Stimulated activated CD4-positive, alpha-beta T cell treated with anti-CD3 and anti-CD28 coated beads, Interleukin-1b, Interleukin-23, amount 100 ng/mL, for 1 hour (primary cell): Measurements from ENCODE around the gene PPP6R3.
"Not testable (repeated sequence)": the region's sequence is repeated elsewhere in the genome, so short reads cannot be mapped to it uniquely, and the experiment has no call there.

Experiments
- DNase-seq, 2 donors: peaks; one replicate each; pipeline ENCODE4 v3.0.0-alpha.2; 2020; ENCODE audit warnings: low read depth in 2 of 2

Gene PPP6R3

GRCh38 chr11:68460741-68461574 lies at the start of gene PPP6R3:
TSS of gene PPP6R3 (plus strand) at chr11:68460752. CDS start at chr11:68537665, 76,913 bp downstream.
- DNase-seq: no peak

GRCh38 chr11:68411501-68411991 lies 49.0 kb upstream of the PPP6R3 start:
- no peak for DNase-seq

- DNase-seq: no peak
Observed at GRCh38 chr11:68412593-68413475, 47.7 kb upstream of the PPP6R3 start.

- DNase-seq: no peak
Observed at GRCh38 chr11:68413591-68413999, 47.0 kb upstream of the PPP6R3 start.

- no peak for DNase-seq
Observed at GRCh38 chr11:68414496-68415221, 45.9 kb upstream of the PPP6R3 start.

GRCh38 chr11:68416070-68416578 lies 44.4 kb upstream of the PPP6R3 start:
- DNase-seq: no peak

- DNase-seq: no peak
Observed at GRCh38 chr11:68418648-68419047, 41.9 kb upstream of the PPP6R3 start.

GRCh38 chr11:68420171-68420570 lies 40.4 kb upstream of the PPP6R3 start:
- no peak for DNase-seq

- DNase-seq: no peak
Observed at GRCh38 chr11:68423481-68423880, 37.1 kb upstream of the PPP6R3 start.

- DNase-seq: no peak
Observed at GRCh38 chr11:68424101-68424632, 36.4 kb upstream of the PPP6R3 start.

- DNase-seq: no peak
Observed at GRCh38 chr11:68424981-68425865, 35.3 kb upstream of the PPP6R3 start.

- no peak for DNase-seq
Observed at GRCh38 chr11:68425866-68426380, 34.6 kb upstream of the PPP6R3 start.

- DNase-seq: no peak
Observed at GRCh38 chr11:68429661-68430060, 30.9 kb upstream of the PPP6R3 start.

GRCh38 chr11:68430384-68430783 lies 30.2 kb upstream of the PPP6R3 start:
- no peak for DNase-seq

- no peak for DNase-seq
Observed at GRCh38 chr11:68430801-68431200, 29.8 kb upstream of the PPP6R3 start.

- no peak for DNase-seq
Observed at GRCh38 chr11:68431984-68432645, 28.4 kb upstream of the PPP6R3 start.

GRCh38 chr11:68432874-68433273 lies 27.7 kb upstream of the PPP6R3 start:
- DNase-seq: no peak

GRCh38 chr11:68433541-68433940 lies 27.0 kb upstream of the PPP6R3 start:
- DNase-seq: no peak

GRCh38 chr11:68434159-68434558 lies 26.4 kb upstream of the PPP6R3 start:
- DNase-seq: not testable (repeated sequence)
